ENCODE data around the gene ZNF726. TPM values are rescaled to one million over a fixed set of nuclear protein-coding genes. Genes with fewer than 3 reads are reported as not detected.

ZNF726 gene
- total and polyA plus RNA-seq, 7 donors, result 0.05 to 0.25 (median 0.16) TPM; not detected in 2

GRCh38 chr19:23908165-23908564, 6.5 kb upstream of the ZNF726 start:
- ATAC-seq, result no peak
- Histone ChIP-seq H3K4me3 (no peak overlapping the region), H3K9me3 (no peaks in the 10 kb centered on the region), H3K27ac (no peak overlapping the region), H3K27me3 (ENCODE audit: insufficient read depth in 3 of 3, low read length in 2 of 3) (peaks cover 0 to 3% (median 0%) of the 10 kb centered on the region in 3 donors), H3K36me3 (ENCODE audit: insufficient read depth in 1 of 2, low read depth in 1 of 2) (no peaks in the 10 kb centered on the region), H3K4me1 (no peaks in the 10 kb centered on the region)
- no peak for DNase-seq
- no peak for TF ChIP-seq CTCF (IDR thresholded peaks at IDR 0.05)
- intact Hi-C loops (cut with DNase I), result no loop called here

DNA sequence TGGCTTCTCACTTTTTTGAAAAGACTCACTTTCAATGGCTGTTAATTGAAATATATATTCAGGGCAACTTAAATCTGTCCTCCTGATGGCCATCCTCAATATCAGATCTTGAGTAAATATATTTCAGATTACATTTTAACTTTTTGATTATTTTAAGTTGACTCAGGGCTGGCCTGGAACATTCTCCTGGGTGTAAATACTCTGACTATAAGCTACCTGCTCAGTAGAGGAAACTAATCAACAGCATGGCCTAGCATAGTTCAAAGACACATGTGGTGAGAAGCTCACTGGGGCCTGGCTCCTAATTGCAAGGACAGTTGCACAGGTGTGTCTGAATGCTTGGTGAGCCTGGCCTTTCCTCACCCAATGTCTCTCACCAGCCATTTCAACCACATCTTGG, 5.5 kb upstream of the ZNF726 start:
- no peak for ATAC-seq
- no peaks in the 10 kb centered on the region for H3K36me3 ChIP-seq (ENCODE audit: insufficient read depth in 1 of 2, low read depth in 1 of 2)
- no peak overlapping the region for H3K27ac ChIP-seq
- H3K27me3 ChIP-seq (ENCODE audit: insufficient read depth in 3 of 3, low read length in 2 of 3), result peaks cover 0 to 3% (median 0%) of the 10 kb centered on the region in 3 donors
- no peak overlapping the region for H3K4me3 ChIP-seq
- no peaks in the 10 kb centered on the region for H3K9me3 ChIP-seq
- no peak for DNase-seq
- H3K4me1 ChIP-seq, result no peaks in the 10 kb centered on the region
- intact Hi-C loops (cut with DNase I), result no loop called here
- TF ChIP-seq CTCF (IDR thresholded peaks at IDR 0.05), result no peak

GRCh38 chr19:23913931-23914330, 755 bp upstream of the ZNF726 start:
- WGBS, 3 donors, result 86% methylated on average over 11 of the region's 11 CpGs
- ATAC-seq, result no peak
- Histone ChIP-seq H3K27ac (no peak overlapping the region), H3K9me3 (no peaks in the 10 kb centered on the region), H3K27me3 (ENCODE audit: insufficient read depth in 3 of 3, low read length in 2 of 3) (no peaks in the 10 kb centered on the region), H3K4me3 (peak overlapping the region; percentile 63), H3K36me3 (ENCODE audit: insufficient read depth in 1 of 2, low read depth in 1 of 2) (no peaks in the 10 kb centered on the region), H3K4me1 (no peaks in the 10 kb centered on the region)
- TF ChIP-seq CTCF (IDR thresholded peaks at IDR 0.05), result no peak
- DNase-seq, result no peak
- intact Hi-C loops (cut with DNase I), result no loop called here

GRCh38 chr19:23916991-23917390, 2.3 kb downstream of the ZNF726 start:
- H3K27ac ChIP-seq, result no peak overlapping the region
- no peaks in the 10 kb centered on the region for H3K27me3 ChIP-seq (ENCODE audit: insufficient read depth in 3 of 3, low read length in 2 of 3)
- no peak for TF ChIP-seq CTCF (IDR thresholded peaks at IDR 0.05)
- DNase-seq (no peak), ATAC-seq (no peak)
- no peak overlapping the region for H3K4me3 ChIP-seq
- H3K36me3 ChIP-seq (ENCODE audit: insufficient read depth in 1 of 2, low read depth in 1 of 2), result no peaks in the 10 kb centered on the region
- intact Hi-C loops (cut with DNase I), result no loop called here
- no peaks in the 10 kb centered on the region for H3K9me3 ChIP-seq
- H3K4me1 ChIP-seq, result no peaks in the 10 kb centered on the region

DNA sequence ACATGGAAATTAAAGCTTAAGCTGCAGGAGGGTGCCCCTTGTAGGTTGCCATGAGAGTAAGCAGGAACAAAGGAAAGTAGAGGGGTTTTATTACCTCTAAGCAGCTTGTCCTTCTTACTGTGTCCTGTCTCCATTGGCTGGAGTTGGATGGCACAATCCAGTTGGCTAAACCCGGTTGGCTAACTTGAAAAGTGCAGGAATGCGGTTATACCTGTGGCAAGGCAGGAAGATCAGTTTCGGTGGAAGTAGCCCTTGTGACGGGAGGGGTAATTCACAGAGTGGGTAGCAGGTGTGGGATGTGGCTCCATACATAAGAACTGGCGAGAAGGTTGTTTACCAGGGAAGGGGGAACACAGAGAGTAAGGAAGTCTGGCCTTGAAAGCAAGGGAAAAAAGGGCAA, 3.2 kb downstream of the ZNF726 start:
- 81 to 86% (median 82%) methylated on average over 5 of the region's 5 CpGs for WGBS, 3 donors
- Histone ChIP-seq H3K9me3 (no peaks in the 10 kb centered on the region), H3K36me3 (ENCODE audit: insufficient read depth in 1 of 2, low read depth in 1 of 2) (no peaks in the 10 kb centered on the region), H3K27ac (no peak overlapping the region), H3K4me3 (no peak overlapping the region), H3K4me1 (no peaks in the 10 kb centered on the region), H3K27me3 (ENCODE audit: insufficient read depth in 3 of 3, low read length in 2 of 3) (no peaks in the 10 kb centered on the region)
- intact Hi-C loops (cut with DNase I), result no loop called here
- DNase-seq (no peak), ATAC-seq (no peak)
- TF ChIP-seq CTCF (IDR thresholded peaks at IDR 0.05), result no peak
